GM18951 (cell line): ENCODE data around the gene MSI2.

Experiments
- POLR2A ChIP-seq: IDR thresholded peaks from 4 replicates; pipeline ENCODE4 v1.6.1; 2011; ENCODE audit warnings: mild to moderate bottlenecking; ENCODE audit not compliant: insufficient read length, insufficient read depth; ENCODE audit errors: extremely low read depth
- in situ Hi-C: fragments of 300-500 bp; cut with MboI; formaldehyde crosslinking; loops from one replicate; pipeline ENCODE4 v1.12.0; 2022; ENCODE audit warnings: low sequenced_read_pairs, mixed read lengths, inconsistent platforms; ENCODE audit not compliant: unreplicated experiment

The MSI2 gene

GRCh38 chr17:57311281-57312216 is 55.2 kb downstream of the MSI2 start:
- in situ Hi-C loops = no loop called here
- TF ChIP-seq POLR2A = no peak

GRCh38 chr17:57312242-57312641 is 55.9 kb downstream of the MSI2 start:
- TF ChIP-seq POLR2A = no peak
- in situ Hi-C loops = no loop called here

DNA sequence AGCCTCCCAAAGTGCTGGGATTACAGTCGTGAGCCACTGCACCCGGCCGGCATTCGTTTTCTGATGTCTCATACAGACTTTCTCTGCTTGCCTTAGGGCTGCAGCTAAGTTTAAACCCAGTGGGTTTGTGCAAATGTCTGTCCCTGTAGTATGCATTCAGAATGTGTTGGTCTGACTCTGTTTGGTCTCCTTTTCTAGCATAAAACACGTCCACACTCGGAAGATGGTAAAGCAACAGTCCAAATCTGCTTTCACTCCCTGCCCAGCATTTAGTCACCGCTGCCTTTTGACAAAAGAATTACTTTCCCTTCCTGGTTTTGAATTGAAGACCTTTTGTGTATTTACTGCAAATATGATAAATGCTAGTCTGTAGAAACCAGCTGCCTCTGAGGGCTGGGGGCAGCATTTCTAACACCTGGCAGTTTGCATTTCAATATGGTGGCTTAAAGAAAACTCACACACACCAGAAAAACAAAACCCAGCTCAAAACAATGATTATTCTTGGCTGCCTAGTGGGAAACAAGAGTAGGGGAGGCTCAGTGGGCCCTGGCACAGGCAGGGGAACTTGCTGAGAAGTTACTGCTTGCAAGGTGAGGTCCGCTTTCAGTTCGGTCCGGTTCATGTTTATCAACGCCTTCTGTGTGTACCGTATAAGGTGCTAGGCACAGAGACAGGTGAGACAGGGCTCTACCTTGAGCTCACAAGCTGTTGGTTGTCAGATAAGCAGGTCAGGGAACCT is 56.9 kb downstream of the MSI2 start:
- in situ Hi-C loops = no loop called here
- no peak for TF ChIP-seq POLR2A

- in situ Hi-C loops = no loop called here
- TF ChIP-seq POLR2A = no peak
Observed at GRCh38 chr17:57315061-57316015, 59.0 kb downstream of the MSI2 start.

DNA sequence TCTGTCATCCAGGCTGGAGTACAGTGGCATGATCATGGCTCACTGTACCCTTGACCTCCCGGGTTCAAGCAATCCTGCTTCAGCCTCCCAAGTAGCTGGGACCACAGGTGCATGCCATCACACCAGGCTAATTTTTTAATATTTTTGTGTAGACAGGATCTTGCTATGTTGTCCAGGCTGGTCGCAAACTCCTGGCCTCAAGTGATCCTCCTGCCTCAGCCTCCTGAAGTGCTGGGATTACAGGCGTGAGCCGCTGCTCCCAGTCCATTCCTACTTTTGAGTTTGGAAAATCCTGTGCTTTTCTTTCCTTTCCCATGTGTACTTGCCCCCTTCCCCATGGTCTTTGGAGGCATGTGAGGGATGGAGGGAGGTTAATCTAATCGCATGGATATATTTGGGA is 60.0 kb downstream of the MSI2 start:
- in situ Hi-C loops = no loop called here
- TF ChIP-seq POLR2A = no peak

- no peak for TF ChIP-seq POLR2A
- in situ Hi-C loops = no loop called here
Observed at GRCh38 chr17:57317079-57317478, 60.8 kb downstream of the MSI2 start.

DNA sequence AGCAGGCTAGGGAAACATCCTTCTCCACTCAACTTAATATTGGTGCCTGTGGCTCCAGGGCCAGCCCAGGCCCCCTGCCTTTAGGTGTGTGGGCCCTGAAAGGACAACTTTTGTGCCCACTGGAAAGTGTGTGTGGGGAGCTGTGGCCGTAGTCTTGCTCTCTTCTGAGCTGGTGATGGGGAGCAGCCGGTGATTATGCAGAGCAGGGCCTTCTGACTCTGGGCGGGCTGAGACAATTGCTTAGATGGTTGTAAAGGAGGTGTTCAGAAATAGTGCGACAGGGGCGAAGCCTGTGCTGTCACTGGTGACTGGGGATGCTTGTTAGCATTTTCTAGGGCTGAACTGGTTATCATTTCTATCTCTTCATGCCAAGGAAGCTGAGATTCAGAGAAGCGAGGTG is 62.6 kb downstream of the MSI2 start:
- in situ Hi-C loops = no loop called here

GRCh38 chr17:57319806-57320205 is 63.5 kb downstream of the MSI2 start:
- TF ChIP-seq POLR2A = no peak
- in situ Hi-C loops = no loop called here

More for the DNA sequence above, 62.6 kb downstream of the MSI2 start:
- TF ChIP-seq POLR2A = no peak

GRCh38 chr17:57323391-57323790 is 67.1 kb downstream of the MSI2 start:
- in situ Hi-C loops = no loop called here
- TF ChIP-seq POLR2A = no peak

DNA sequence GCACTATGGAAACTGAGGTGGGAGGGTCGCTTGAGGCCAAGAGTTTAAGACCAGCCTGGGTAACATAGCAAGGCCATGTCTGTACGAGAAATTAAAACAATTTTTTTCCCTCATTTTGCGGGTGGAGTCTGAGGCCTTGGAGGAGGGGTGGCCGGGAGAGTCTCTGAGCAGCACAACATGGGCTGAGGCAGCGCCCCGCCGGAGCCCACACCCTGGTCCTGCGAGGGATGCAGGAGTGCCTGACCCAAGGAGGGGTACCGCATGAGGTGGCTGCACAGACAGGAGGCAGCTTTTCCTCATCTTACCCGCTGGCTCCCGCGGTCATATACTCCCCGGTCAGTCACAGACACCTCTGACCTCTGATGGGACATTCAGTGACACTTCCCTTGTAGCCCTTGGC is 67.7 kb downstream of the MSI2 start:
- in situ Hi-C loops = no loop called here
- TF ChIP-seq POLR2A = no peak

DNA sequence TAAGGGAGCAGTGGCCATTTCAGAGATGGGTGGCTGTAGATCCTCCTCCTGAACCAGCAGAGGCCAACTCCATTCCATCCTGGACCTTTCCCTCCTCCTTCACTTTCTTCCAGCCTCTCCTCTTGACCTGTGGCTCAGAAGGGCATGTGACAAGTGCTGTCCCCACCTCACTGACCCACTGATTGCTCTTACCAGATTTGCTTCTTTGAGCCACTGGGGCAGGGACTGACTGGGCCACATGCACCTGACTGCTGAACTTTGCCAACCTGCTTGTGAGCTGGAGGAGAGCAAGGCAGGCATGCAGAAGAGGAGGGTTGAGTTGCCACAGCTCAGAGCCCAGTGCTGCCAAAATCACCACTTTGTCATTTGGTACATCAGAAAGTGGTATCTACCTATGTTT is 68.3 kb downstream of the MSI2 start:
- TF ChIP-seq POLR2A = no peak
- in situ Hi-C loops = no loop called here

- in situ Hi-C loops = no loop called here
- TF ChIP-seq POLR2A = no peak
Observed at GRCh38 chr17:57326336-57326735, 70.0 kb downstream of the MSI2 start.

- in situ Hi-C loops = no loop called here
- no peak for TF ChIP-seq POLR2A
Observed at GRCh38 chr17:57326764-57327163, 70.4 kb downstream of the MSI2 start.
